Breast epithelium (tissue), 3 donors: ENCODE data around the gene SYT15.
"Not testable (repeated sequence)": the region's sequence is repeated elsewhere in the genome, so short reads cannot be mapped to it uniquely, and the experiment has no call there.

Experiments used
- POLR2AphosphoS5 ChIP-seq, 3 donors: sonication (generic); formaldehyde crosslinking; IDR thresholded peaks; one replicate each; pipeline ENCODE4 v1.6.1; 2017; ENCODE audit warnings: antibody characterized with exemption in 3 of 3
- TF ChIP-seq, protein P1 (sequence below), 3 donors: fragments of 450-650 bp; IDR thresholded peaks; one replicate each; pipeline ENCODE4 v1.5.1; 2016 to 2017; ENCODE audit warnings: antibody characterized with exemption in 3 of 3, mild to moderate bottlenecking in 3 of 3, moderate library complexity in 3 of 3

DNA sequence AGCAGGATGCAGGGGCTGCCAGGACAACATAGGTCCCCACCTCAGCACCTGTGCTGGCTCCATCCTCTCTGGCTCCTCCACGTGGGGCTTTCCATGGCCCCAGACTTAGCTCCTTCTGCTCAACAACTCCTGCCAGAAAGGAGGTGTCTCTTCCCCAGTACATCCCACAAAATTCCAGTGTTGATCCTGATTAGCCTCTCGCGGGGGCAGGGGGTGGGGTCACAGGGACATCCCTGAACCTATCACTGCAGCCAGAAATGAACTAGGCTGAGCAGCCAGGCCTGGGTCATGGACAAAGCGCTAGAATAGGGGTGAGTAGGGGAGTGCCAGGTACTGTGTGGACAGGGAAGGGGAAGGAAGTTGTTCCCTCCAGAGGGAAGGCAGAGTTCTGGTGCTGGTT lies 5.0 kb upstream of the SYT15 start:
- TF ChIP-seq, protein P1, sequence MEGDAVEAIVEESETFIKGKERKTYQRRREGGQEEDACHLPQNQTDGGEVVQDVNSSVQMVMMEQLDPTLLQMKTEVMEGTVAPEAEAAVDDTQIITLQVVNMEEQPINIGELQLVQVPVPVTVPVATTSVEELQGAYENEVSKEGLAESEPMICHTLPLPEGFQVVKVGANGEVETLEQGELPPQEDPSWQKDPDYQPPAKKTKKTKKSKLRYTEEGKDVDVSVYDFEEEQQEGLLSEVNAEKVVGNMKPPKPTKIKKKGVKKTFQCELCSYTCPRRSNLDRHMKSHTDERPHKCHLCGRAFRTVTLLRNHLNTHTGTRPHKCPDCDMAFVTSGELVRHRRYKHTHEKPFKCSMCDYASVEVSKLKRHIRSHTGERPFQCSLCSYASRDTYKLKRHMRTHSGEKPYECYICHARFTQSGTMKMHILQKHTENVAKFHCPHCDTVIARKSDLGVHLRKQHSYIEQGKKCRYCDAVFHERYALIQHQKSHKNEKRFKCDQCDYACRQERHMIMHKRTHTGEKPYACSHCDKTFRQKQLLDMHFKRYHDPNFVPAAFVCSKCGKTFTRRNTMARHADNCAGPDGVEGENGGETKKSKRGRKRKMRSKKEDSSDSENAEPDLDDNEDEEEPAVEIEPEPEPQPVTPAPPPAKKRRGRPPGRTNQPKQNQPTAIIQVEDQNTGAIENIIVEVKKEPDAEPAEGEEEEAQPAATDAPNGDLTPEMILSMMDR (IDR thresholded peaks at IDR 0.05) = not testable (repeated sequence)
- not testable (repeated sequence) for TF ChIP-seq POLR2AphosphoS5 (IDR thresholded peaks at IDR 0.05)
